HG03108 (cell line): ENCODE results near the gene HSPB6.
A peak's percentile ranks its signal among the peaks of the same experiment; 100 is the strongest.

ENCODE experiments used
- ATAC-seq: cut with Tn5 transposase; IDR thresholded peaks from one replicate; pipeline ENCODE4 v1.9.1; 2021; ENCODE audit warnings: moderate library complexity; ENCODE audit not compliant: unreplicated experiment

HSPB6 gene

DNA sequence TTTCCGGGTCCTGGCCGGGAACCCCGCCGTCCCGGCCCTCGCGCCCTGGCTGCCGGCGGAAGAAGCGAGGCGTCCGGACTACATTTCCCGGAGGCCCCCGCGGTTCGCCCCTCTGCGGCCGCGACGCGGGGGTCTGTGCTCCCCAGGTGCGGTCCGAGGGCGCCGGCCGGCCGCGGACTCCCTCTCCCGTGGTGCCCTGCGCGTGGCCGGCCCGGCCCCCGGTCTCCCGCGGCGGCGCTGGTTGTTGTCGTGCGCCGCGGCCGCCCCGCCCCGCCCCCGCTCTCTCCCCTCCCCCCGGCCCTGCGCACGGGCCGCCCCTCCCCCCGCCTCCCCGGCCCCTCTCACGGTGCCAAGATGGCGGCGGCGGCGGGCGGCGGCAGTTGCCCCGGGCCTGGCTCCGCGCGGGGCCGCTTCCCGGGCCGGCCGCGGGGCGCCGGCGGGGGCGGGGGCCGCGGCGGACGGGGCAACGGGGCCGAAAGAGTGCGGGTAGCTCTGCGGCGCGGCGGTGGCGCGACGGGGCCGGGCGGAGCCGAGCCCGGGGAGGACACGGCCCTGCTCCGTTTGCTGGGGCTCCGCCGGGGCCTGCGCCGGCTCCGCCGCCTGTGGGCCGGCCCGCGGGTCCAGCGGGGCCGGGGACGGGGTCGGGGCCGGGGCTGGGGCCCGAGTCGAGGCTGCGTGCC is 39.0 kb downstream of the HSPB6 start, which contains the start of gene KMT2B:
Gene KMT2B (plus strand): TSS at position 339 of the 680 bp plus-strand sequence. CDS start 16 bp downstream, at position 355.
- peak; percentile 37 for ATAC-seq

DNA sequence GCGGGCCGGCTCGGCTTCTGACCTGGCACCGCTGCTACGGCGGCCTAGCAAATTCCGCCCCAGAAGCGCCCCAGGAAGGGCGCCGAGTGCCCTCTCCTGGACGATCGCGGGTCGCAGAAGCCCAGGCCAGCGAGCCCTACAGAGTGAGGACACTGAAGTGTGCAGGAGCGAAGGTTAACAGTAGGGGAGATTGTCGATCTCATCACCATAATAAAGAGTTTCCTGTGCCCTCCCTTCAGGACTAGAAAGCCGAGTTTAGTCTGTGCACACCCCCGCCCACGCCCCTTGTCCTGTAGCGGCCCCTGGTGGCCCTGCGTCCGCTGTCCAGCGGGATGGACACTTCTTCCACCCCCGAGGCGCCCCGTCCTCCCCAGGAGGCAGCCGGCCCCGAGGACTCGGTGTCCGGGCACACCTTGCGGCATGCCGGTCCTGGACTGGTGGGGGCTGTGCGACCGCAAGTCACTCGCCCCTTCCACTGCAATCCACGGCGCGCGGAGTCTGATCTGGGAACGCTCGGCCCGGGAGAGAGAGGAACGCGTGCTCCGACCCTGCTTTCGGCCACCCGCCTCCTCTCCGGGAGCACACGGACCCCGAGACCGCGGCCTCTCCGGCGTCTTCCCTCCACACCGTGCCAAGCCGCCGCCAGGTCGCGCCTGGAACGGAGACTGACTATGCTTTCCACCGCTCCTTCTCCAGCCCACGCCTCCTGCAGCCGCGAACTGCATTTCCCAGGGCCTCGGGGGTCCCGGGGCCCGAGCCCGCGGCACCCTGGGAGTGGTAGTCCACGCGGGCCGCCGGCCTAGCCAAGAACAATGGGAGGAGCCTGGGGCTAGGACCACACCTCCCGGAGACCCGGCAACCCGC is 39.8 kb downstream of the HSPB6 start:
- ATAC-seq: peak; percentile 48

DNA sequence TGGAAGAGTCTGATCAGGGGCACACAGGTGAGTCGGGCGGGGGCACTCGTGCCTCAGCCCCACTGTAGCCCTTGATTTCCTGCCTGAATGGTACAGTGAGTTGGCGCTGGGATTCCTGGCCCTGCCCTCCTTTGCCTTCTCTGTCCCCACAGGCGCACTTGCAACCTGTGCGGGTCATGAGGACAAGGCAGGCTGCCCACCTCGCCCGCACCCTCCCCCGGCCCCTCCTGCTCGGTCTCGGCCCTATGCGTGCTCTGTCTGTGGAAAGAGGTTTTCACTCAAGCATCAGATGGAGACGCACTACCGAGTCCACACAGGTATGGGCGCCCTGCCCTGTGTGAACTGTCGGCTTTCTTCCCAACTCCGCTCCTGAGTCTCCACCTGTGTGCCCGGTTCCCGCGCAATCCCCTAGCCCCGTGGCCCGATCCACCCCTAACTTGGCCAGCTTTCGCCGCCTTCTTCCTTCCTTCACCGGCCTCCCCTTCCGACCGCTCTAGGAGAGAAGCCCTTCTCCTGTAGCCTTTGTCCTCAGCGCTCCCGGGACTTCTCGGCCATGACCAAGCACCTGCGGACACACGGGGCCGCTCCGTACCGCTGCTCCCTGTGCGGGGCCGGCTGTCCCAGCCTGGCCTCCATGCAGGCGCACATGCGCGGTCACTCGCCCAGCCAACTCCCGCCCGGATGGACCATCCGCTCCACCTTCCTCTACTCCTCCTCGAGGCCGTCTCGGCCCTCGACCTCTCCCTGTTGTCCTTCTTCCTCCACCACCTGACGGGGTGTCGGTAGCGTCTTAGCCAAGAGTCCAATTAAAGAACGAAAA is 40.6 kb downstream of the HSPB6 start:
- ATAC-seq: no peak

DNA sequence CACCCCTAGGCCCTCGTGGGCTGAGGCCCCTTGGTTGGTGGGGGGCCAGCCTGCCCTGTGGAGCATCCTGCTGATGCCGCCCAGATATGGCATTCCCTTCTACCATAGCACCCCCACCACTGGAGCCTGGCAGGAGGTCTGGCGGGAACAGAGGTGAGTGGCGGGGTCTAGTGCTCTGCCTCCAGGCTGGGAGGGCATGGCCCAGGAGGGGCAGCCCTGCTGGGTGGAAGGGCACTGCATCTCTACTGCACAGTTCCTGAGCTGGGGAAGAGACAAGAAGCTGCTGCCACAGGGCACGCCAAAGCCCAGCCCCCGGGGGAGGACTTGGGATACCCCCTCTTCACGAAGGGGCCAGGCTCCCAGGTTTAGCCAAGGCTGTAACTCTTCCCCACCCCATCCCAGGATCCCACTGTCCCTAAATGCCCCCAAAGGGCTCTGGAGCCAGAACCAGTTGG is 41.4 kb downstream of the HSPB6 start:
- ATAC-seq: no peak

DNA sequence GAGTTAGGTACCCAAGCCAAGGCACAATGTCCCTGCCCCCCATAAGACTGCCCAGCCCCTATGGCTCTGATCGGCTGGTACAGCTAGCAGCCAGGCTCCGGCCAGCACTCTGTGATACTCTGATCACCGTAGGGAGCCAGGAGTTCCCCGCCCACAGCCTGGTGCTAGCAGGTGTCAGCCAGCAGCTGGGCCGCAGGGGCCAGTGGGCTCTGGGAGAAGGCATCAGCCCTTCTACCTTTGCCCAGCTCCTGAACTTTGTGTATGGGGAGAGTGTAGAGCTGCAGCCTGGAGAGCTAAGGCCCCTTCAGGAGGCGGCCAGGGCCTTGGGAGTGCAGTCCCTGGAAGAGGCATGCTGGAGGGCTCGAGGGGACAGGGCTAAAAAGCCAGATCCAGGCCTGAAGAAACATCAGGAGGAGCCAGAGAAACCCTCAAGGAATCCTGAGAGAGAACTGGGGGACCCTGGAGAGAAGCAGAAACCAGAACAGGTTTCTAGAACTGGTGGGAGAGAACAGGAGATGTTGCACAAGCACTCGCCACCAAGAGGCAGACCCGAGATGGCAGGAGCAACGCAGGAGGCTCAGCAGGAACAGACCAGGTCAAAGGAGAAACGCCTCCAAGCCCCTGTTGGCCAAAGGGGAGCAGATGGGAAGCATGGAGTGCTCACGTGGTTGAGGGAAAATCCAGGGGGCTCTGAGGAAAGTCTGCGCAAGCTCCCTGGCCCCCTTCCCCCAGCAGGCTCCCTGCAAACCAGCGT is 42.1 kb downstream of the HSPB6 start:
- no peak for ATAC-seq

DNA sequence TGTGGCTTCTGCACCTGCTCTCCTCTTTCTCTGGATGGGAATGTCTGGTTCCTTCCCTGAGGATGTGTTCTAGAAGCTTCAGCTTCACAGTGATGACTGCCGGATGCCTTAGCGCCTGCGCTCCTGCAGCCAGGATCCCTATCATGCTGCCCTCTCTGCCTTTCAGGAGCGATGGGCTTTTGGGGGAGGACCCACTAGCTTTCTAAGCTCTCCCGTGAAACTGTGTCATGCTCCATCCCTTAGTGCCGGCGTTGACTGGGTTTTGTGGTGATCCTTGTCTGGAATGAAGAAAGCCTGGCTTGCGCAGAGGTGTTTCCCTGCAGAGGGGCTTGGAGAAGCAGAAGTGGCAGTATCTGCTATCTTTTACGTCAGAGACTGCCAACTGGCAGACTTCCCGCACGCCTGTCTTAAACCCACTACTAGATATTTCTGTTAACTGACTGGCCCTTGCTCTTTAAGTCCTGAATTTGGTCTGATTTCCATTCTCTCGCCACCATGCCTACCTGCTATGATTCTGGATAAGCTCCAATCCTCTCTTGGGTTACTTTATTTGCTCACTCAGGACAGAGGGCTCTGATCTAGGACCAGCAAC is 42.8 kb downstream of the HSPB6 start:
- no peak for ATAC-seq

DNA sequence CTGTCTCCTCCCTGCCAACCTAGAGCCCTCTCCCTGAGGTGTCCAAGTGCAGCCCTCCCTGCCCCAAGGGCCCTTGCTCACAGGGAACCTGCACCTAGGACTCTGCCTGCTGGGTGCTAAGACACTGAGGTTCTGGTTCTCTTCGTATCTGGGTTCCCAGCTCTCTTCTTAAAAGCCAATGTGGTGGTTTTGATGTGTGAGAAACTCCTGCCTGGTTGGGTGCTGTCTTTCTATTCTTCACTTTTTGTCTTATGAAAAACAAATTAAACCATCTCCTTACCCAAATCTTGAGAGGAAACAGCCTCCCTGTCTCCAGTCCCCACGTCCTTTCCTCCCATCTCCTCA is 43.4 kb downstream of the HSPB6 start:
- ATAC-seq: no peak

DNA sequence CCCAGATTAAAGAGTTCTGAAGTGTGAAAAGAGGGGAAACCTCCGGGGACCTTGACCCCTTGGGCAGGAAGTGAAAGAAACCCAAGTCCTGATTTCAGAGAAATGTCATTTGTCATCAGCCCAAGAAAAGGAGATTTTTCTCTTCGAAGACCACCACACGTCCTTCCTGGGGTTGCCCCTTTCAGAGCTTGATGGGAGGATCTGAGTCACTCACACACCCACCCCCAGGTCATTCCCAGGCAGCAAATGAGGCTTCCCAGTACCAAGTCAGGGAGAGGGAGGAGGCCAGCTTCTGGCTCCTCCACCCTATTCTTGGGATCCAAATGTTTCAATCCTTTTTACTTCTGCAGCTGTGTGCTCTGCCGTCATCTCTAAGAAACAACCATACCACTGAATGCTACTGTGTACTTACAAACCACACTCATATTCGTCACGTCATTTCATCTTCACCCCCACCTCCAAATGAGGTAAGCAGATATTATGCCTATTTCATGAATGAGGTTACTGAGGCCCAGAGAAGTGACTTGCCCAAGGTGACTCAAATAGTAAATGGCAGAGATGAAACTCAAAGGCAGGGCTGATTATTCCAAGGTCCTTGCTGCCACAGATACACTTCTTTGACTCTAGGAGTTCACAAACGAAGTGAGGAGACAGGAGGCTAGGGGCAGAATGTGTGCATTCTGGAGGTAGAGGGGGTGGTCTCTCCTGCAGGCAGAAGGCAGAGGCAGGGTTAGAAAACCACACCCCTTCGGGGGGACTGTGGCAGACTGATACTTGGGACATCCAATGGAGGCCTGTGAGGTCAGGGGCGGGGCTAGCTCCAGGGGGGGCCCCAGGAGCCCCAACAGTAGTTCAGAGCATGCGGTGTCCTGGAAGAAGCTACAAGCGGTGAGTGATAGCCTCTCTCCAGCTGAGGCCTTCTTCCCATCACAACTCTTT is 44.0 kb downstream of the HSPB6 start:
- ATAC-seq: peak; percentile 20

DNA sequence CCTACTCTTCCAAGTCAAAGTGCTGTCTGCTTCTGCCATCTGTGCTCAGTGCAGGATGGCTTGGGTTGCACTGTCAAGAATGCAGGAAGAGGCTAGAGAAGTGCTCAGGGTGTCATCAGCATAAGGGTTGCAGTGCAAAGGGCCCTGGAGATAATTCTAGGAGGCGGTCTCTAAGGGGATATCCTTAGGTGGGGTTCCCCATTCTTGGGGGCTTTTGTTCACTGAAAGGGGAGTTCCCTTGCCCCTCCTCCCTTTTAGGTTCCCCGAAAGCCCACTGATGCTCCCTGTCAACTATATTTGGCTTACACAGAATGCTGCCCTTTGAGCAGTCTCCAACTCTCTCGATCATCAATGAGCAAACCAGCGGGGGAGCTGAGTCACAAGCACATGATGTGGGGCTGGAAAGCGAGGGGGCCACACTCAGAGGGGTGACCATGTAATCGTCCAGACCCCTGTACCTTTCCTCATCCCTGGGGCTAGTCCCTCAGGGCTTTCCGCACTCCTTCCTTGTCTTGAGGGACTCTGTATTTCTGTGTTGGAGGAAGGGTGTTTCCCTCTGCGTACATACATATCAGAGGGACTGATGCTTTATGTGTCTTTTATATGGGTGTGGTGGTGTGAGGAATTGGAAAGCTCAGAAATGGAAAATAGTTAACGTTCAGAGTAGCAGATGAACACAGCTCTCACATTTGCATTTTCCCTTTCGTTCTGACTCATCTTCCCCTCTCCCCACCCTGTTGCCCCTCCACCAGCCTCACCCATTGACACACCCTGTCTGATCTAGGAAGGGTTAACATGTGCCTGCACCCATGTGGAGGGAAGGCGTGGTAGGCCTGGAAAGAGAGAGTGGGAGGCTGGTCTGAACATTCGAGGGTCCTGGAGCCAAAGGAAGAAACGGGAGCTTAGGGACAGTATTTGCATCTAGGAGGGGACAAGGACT is 45.8 kb downstream of the HSPB6 start:
- ATAC-seq: no peak

DNA sequence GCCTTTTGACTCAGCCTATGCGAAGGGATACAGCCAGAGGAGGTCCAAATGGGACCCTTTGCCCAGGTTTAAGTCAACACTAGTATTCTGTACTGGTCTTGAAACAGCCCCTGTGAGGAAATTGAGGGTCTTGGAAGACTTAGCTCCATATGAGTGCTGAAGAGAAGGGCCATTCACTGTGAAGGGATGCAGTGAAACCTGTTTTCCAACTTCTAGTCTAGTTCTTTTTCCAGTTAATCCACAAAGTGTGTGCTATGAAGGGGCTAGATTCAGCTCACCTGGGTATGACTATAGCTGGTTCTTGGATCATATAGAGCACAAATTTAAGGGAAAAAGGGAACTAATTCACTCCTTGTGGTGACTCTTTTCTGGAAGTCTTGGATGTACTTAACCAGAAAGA is 48.4 kb downstream of the HSPB6 start:
- no peak for ATAC-seq
